Neural progenitor cell (in vitro differentiated cells): Measurements from ENCODE around the gene SLC19A2. TPM values are rescaled to one million over a fixed set of nuclear protein-coding genes. Genes with fewer than 3 reads are reported as not detected.
"Not testable (repeated sequence)": the region's sequence is repeated elsewhere in the genome, so short reads cannot be mapped to it uniquely, and the experiment has no call there.

ENCODE experiments used
- DNase-seq: peaks from one replicate; pipeline ENCODE4 v3.0.0-alpha.2; 2016; ENCODE audit warnings: low spot score
- H2AFZ ChIP-seq: fragments of 200-600 bp; sonication (generic); replicated peaks from 2 replicates; pipeline ENCODE4 v1.6.1; 2016; ENCODE audit warnings: antibody characterized with exemption
- H3F3A ChIP-seq: fragments of 200-600 bp; sonication (generic); 2 replicates; pipeline ENCODE4 v1.6.1; 2016; ENCODE audit warnings: antibody characterized with exemption, low read depth
- H3K27ac ChIP-seq: fragments of 200-600 bp; sonication (generic); 2 replicates; pipeline ENCODE4 v1.5.1; 2016; ENCODE audit warnings: mild to moderate bottlenecking
- H3K27me3 ChIP-seq: fragments of 200-600 bp; sonication (generic); 2 replicates; pipeline ENCODE4 v1.6.1; 2016; ENCODE audit warnings: mild to moderate bottlenecking, moderate library complexity
- H3K36me3 ChIP-seq: fragments of 200-600 bp; sonication (generic); 2 replicates; pipeline ENCODE4 v1.5.1; 2016
- H3K4me1 ChIP-seq: fragments of 200-600 bp; sonication (generic); 2 replicates; pipeline ENCODE4 v1.6.1; 2016; ENCODE audit warnings: mixed run types
- H3K4me2 ChIP-seq: fragments of 200-600 bp; sonication (generic); 2 replicates; pipeline ENCODE4 v1.6.1; 2016
- H3K4me3 ChIP-seq: fragments of 200-600 bp; sonication (generic); 2 replicates; pipeline ENCODE4 v1.5.1; 2016
- H3K79me2 ChIP-seq: fragments of 200-600 bp; sonication (generic); 2 replicates; pipeline ENCODE4 v1.6.1; 2016; ENCODE audit warnings: low read depth
- H3K9ac ChIP-seq: fragments of 200-600 bp; sonication (generic); 2 replicates; pipeline ENCODE4 v1.6.1; 2016
- H3K9me3 ChIP-seq: fragments of 200-600 bp; sonication (generic); 2 replicates; pipeline ENCODE4 v1.5.1; 2016; ENCODE audit warnings: low read depth
- H4K20me1 ChIP-seq: fragments of 200-600 bp; sonication (generic); 2 replicates; pipeline ENCODE4 v1.6.1; 2016; ENCODE audit warnings: low read depth
- H3K27ac Mint-ChIP-seq: 3 replicates; pipeline ENCODE4 v1.8.0; 2021; ENCODE audit warnings: mixed read lengths
- H3K27me3 Mint-ChIP-seq: 2 replicates; pipeline ENCODE4 v1.8.0; 2022; ENCODE audit warnings: low read depth, mild to moderate bottlenecking, inconsistent platforms, moderate library complexity, mixed read lengths; ENCODE audit not compliant: insufficient read depth
- H3K36me3 Mint-ChIP-seq: 3 replicates; pipeline ENCODE4 v1.8.0; 2021; ENCODE audit warnings: mixed read lengths
- H3K4me1 Mint-ChIP-seq: 3 replicates; pipeline ENCODE4 v1.8.0; 2021; ENCODE audit warnings: mixed read lengths
- H3K4me3 Mint-ChIP-seq: 3 replicates; pipeline ENCODE4 v1.8.0; 2021; ENCODE audit warnings: mild to moderate bottlenecking, moderate library complexity, mixed read lengths
- H3K9me3 Mint-ChIP-seq: 3 replicates; pipeline ENCODE4 v1.8.0; 2020; ENCODE audit warnings: mixed read lengths
- EZH2 ChIP-seq: fragments of 200-600 bp; sonication (generic); IDR thresholded peaks from 2 replicates; pipeline ENCODE4 v1.6.1; 2017; ENCODE audit warnings: antibody characterized with exemption, mild to moderate bottlenecking, moderate library complexity
- EZH2phosphoT487 ChIP-seq: fragments of 200-600 bp; sonication (generic); IDR thresholded peaks from 2 replicates; pipeline ENCODE4 v1.6.1; 2017; ENCODE audit warnings: antibody characterized with exemption
- total RNA-seq: library from RNA; depleted of rRNA; stranded (reverse); fragments of >200 nt; gene quantifications from 2 replicates; pipeline ENCODE4 v1.2.3, GENCODE V29; 2015; ENCODE audit warnings: low replicate concordance
- TF ChIP-seq, protein P1 (sequence below): fragments of 200-600 bp; sonication (generic); IDR thresholded peaks from 2 replicates; pipeline ENCODE4 v1.5.1; 2017; ENCODE audit warnings: antibody characterized with exemption, mild to moderate bottlenecking

The SLC19A2 gene, protein sequence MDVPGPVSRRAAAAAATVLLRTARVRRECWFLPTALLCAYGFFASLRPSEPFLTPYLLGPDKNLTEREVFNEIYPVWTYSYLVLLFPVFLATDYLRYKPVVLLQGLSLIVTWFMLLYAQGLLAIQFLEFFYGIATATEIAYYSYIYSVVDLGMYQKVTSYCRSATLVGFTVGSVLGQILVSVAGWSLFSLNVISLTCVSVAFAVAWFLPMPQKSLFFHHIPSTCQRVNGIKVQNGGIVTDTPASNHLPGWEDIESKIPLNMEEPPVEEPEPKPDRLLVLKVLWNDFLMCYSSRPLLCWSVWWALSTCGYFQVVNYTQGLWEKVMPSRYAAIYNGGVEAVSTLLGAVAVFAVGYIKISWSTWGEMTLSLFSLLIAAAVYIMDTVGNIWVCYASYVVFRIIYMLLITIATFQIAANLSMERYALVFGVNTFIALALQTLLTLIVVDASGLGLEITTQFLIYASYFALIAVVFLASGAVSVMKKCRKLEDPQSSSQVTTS
- total RNA-seq, result 24.1 and 35.4 TPM in 2 replicates

DNA sequence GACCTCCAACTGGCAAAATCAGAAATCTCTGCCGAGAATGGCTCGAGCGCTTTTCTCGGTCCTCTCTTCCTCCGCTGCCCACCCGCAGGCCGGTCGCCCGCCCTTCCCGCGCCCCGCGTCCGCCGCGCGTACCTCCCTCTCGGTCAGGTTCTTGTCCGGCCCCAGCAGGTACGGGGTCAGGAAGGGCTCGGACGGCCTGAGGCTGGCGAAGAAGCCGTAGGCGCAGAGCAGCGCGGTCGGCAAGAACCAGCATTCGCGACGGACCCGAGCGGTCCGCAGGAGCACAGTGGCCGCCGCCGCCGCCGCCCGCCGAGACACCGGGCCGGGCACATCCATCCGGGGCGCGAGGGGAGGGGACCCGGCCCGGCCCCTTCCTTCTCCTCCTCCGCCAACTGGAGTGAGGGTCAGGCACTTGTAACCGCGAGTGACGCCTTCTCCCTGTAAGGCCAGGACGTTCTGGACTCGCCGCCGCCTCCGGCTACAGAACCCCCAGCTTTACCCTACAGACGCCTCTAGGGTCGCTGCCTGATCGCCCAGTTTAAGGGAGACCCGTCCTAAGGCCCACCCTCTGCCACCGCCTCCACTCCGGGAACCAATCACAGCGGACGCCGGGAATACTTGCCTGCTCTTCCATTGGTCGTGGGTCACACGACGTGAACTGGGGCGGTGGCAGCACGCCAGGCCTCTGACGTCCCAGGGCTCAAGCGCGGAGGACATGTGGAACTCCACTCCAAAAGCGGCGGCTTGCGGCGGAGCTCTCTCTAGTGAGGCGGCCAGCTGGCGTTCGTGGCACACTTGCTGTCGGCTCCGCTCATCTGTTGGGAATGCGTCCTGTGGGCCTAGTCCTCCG is at the start of gene SLC19A2:
Gene SLC19A2 (minus strand): TSS at position 514 of the 850 bp plus-strand sequence. CDS start 178 bp downstream, at position 336.
- peak within 1 kb of the TSS; percentile 79 for H3K4me3 ChIP-seq
- H3K4me1 Mint-ChIP-seq, result peaks cover 49% of the 10 kb centered on the region

DNA sequence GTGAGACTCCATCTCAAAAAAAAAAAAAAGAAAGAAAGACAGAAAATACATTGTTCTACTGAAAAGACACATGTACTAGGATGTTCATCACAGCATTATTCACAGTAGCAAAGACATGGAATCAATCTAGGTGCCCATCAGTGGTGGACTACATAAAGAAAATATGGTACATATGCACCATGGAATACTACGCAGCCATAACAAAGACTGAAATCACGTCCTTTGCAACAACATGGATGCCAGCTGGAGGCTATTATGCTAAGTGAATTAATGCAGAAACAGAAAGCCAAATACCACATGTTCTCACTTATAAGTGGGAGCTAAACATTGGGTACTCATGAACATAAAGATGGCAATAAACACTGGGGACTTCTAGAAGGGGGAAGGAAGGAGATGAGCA is 48.9 kb upstream of the SLC19A2 start:
- H3K27ac Mint-ChIP-seq, result no peak overlapping the region
- H4K20me1 ChIP-seq, result no peaks in the 10 kb centered on the region
- H3F3A ChIP-seq, result no peaks in the 10 kb centered on the region
- H2AFZ ChIP-seq, result no peak overlapping the region
- H3K4me1 Mint-ChIP-seq, result peaks cover 4% of the 10 kb centered on the region
- TF ChIP-seq, protein P1, sequence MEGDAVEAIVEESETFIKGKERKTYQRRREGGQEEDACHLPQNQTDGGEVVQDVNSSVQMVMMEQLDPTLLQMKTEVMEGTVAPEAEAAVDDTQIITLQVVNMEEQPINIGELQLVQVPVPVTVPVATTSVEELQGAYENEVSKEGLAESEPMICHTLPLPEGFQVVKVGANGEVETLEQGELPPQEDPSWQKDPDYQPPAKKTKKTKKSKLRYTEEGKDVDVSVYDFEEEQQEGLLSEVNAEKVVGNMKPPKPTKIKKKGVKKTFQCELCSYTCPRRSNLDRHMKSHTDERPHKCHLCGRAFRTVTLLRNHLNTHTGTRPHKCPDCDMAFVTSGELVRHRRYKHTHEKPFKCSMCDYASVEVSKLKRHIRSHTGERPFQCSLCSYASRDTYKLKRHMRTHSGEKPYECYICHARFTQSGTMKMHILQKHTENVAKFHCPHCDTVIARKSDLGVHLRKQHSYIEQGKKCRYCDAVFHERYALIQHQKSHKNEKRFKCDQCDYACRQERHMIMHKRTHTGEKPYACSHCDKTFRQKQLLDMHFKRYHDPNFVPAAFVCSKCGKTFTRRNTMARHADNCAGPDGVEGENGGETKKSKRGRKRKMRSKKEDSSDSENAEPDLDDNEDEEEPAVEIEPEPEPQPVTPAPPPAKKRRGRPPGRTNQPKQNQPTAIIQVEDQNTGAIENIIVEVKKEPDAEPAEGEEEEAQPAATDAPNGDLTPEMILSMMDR, result no peak
- TF ChIP-seq EZH2phosphoT487 (no peak), EZH2 (no peak)
- no peak overlapping the region for H3K4me2 ChIP-seq
- H3K4me1 ChIP-seq, result peaks cover under 1% of the 10 kb centered on the region
- no peak for DNase-seq
- H3K9ac ChIP-seq, result no peak overlapping the region
- no peak overlapping the region for H3K4me3 Mint-ChIP-seq
- H3K79me2 ChIP-seq, result no peaks in the 10 kb centered on the region
- no peak overlapping the region for H3K4me3 ChIP-seq
- H3K9me3 Mint-ChIP-seq, result no peaks in the 10 kb centered on the region
- no peaks in the 10 kb centered on the region for H3K36me3 ChIP-seq
- H3K9me3 ChIP-seq, result no peaks in the 10 kb centered on the region
- H3K27ac ChIP-seq, result no peak overlapping the region
- H3K36me3 Mint-ChIP-seq, result no peaks in the 10 kb centered on the region
- H3K27me3 Mint-ChIP-seq, result no peaks in the 10 kb centered on the region
- H3K27me3 ChIP-seq, result no peaks in the 10 kb centered on the region

More for the DNA sequence above, at the start of gene SLC19A2:
- peak within 1 kb of the TSS; percentile 95 for H3K4me2 ChIP-seq
- no peak for TF ChIP-seq EZH2
- TF ChIP-seq, protein P1, result peak; percentile 42
- peak; percentile 31 for TF ChIP-seq EZH2phosphoT487
- Mint-ChIP-seq H3K4me3 (peak within 1 kb of the TSS; percentile 98), H3K36me3 (peaks cover under 1% of the 10 kb centered on the region), H3K9me3 (peaks cover 2% of the 10 kb centered on the region), H3K27me3 (no peaks in the 10 kb centered on the region), H3K27ac (peak within 1 kb of the TSS; percentile 96)
- H4K20me1 ChIP-seq, result peaks cover 16% of the 10 kb centered on the region
- peak within 1 kb of the TSS; percentile 94 for H2AFZ ChIP-seq
- peak within 1 kb of the TSS; percentile 74 for H3K27ac ChIP-seq
- no peaks in the 10 kb centered on the region for H3K36me3 ChIP-seq
- H3F3A ChIP-seq, result peaks cover 28% of the 10 kb centered on the region
- peaks cover 43% of the 10 kb centered on the region for H3K4me1 ChIP-seq
- DNase-seq, result peak; percentile 99
- H3K9ac ChIP-seq, result peak within 1 kb of the TSS; percentile 60
- H3K79me2 ChIP-seq, result peaks cover 45% of the 10 kb centered on the region
- no peaks in the 10 kb centered on the region for H3K9me3 ChIP-seq
- no peaks in the 10 kb centered on the region for H3K27me3 ChIP-seq

DNA sequence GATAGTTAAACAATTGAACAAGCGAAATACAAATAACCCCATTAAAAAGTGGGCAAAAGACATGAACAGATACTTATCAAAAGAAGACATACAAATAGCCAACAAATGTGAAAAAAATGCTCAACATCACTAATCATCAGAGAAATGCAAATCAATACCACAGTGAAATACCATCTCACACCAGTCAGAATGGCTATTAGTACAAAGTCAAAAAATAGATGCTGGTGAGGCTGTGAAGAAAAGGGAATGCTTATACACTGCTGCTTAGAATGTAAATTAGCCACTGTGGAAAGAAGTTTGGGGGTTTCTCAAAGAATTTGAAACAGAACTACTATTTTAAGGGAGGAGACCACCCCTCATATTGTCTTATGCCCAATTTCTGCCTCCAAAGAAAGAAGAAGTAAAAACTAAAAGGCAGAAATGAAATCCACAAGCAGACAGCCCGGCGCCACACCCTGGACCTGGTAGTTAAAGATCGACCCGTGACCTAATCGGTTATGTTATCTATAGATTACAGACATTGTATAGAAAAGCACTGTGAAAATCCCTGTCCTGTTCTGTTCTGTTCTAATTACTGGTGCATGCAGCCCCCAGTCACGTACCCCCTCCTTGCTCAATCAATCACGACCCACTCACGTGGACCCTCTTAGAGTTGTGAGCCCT is 47.9 kb upstream of the SLC19A2 start:
- peaks cover 10% of the 10 kb centered on the region for H3K4me1 Mint-ChIP-seq
- not testable (repeated sequence) for H3K4me1 ChIP-seq, H3K79me2 ChIP-seq, H3K4me3 ChIP-seq, H3F3A ChIP-seq, H3K27ac Mint-ChIP-seq, H3K4me3 Mint-ChIP-seq, H3K27ac ChIP-seq, H3K36me3 ChIP-seq, H3K9me3 Mint-ChIP-seq, H3K27me3 ChIP-seq, H3K4me2 ChIP-seq, H2AFZ ChIP-seq, H3K27me3 Mint-ChIP-seq, H4K20me1 ChIP-seq, H3K36me3 Mint-ChIP-seq, DNase-seq, H3K9ac ChIP-seq, H3K9me3 ChIP-seq
